Activated effector memory CD4-positive, alpha-beta T cell treated with Interleukin-2 at 50 U/mL for 16 hours (primary cell): ENCODE results near the gene UTS2B.

Source experiments
- DNase-seq: peaks from one replicate; pipeline ENCODE4 v3.0.0-alpha.2; 2020

UTS2B gene, protein sequence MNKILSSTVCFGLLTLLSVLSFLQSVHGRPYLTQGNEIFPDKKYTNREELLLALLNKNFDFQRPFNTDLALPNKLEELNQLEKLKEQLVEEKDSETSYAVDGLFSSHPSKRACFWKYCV

DNA sequence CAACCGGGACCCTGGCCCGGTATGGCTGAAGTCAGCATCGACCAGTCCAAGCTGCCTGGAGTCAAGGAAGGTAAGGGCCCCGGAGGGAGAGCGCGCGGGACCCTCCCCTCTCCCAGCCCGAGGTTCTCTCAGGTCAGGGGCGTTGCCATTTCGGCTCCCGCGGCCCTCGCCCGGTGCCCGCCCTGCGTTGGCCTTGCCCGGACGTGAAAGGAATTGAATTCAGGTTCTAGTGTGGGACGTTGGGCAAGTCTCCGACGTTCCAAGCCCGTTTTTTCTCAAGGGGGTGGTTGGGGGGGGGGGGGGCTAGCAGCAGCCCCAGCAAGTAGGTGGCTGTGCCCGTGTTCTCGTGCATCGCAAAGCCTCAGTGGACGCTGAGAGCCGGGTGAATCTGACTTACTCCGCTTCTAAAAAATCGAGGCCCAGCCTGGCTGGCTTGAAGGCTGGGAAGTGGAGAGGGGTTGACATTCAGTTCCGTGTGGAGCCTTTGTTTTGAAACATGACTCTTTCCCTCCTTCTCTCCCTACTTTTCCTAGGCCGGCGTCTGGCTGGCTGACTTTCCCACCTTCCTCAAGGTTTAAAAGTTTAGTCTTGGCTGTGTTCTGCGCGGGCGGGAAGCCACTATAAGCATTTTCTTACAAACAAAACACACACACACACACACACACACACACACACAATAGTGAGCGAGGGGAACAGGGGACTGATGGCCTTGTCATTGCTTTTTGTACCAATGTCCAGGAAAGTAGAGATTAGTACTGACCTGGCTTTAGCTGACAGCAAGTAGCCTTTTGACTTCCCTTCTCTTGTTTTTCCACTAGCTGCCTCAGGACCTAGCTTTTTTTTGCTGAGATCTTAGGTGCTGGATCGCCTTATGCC lies at the start of gene UTS2B:
Gene UTS2B (minus strand): TSS at position 873 of the 876 bp plus-strand sequence. CDS start 48,337 bp downstream, outside the sequence.
- no peak for DNase-seq

DNA sequence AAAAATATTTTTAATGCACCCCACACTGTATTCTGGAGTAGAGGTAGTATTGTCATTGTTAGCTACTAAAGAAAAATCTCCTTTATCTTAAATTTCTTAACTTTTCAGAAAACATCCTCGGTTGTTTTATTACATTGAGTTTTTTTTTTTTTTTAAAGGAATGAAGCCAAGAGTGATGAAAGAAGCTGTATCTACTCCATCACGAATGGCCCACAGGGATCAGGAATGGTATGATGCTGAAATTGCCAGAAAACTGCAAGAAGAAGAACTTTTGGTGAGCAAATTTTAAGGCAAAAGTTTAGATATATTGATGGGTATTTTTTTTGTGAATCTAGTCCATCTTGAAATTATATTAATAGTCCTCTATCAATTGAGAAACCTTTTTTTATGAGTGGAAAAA lies 49.7 kb upstream of the UTS2B start:
- no peak for DNase-seq

DNA sequence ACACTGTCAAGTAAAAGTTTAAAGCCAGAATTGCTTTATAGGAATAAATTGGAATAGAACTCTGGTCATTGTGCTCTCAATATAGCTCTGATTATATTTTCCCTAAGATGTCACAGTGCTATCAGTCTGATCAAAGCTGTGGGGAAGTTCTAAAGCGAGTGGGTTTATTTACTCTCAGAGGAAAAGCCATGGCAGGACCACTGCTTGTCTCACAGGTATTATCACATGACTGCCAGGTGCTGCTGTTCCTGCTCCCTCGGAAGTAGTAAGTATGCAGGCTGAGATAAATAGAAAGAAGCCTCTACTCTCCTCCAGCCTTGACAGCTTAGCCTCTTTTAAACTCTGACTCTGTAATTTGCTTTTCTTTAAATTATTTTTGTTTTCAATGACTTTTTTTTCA lies 49.1 kb upstream of the UTS2B start:
- no peak for DNase-seq

DNA sequence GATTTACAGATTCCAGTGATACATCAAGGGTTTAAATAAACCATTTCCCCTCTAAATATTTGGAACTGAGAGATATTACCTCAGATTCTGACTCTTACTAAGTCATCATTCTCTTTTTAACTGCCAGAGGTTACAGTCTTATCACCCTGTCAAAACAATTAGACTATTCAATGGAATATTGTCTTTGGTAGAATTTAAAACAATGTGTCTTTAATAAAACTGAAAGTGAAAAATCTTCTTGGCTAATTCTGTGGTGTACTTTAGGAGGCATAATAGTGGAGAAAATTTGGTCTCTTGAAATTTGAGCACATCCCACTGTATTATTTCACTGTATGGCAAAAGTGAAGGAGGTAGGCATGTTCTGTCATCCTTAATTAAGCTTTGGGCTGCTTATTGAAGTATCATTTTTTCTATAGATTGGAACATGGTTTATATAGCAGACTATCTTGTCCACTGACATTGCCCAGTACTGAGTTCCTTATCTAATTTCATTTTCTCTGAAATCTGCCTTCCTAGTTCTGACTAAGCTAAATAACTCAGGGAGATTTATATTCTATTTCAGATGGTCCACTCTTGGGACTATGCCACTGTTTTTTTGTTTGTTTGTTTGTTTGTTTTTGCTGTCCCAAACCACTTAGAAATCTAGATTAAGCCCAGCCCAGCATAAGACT lies 48.0 kb upstream of the UTS2B start:
- DNase-seq: no peak

DNA sequence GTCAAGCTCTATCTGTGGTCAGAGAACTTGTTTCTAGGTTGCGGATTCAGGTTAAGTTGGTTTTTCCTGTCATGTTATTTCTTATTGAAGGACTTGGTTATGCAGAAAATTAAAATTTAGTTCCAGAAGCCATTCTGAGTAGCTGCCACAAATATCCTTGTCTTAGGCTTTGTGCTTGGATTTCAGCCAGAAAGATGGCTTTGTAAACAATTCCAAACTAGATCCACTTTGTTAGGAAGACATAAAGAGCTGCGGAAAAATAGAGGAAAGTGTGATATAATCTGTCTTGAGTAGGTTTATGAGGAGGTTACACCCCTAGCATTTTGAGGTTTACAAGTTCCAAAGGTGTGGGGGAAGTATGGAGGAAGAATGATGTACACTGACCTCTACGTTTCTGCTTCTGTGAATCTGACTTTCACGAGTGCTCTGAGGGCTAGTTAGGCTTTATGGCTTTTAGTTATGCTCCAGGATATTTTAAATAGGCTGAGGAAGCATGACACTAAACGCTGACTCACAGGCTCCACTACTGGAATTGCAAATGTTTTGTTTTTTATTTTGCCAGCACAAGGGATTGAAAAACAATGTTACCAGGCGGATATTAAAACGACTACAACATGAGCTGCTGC lies 46.3 kb upstream of the UTS2B start:
- no peak for DNase-seq

DNA sequence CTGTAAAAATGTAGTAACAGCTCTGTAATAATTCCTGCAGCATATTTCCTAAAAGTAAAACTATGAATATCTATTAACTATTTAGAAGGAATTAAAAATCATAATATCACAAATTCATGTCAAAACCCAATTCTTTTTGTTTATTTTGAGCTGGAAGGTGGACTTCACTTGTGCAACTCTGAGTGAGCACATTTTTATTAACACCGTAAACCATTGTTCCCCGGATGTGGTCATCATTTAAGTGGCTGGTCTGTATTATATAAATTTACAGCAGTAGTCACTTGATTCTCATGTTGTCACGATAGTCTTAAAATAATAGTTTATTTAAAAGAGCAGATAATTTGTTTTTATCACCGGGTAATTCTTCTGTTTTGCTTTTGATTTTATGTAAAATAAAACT lies 43.0 kb upstream of the UTS2B start:
- DNase-seq: no peak

DNA sequence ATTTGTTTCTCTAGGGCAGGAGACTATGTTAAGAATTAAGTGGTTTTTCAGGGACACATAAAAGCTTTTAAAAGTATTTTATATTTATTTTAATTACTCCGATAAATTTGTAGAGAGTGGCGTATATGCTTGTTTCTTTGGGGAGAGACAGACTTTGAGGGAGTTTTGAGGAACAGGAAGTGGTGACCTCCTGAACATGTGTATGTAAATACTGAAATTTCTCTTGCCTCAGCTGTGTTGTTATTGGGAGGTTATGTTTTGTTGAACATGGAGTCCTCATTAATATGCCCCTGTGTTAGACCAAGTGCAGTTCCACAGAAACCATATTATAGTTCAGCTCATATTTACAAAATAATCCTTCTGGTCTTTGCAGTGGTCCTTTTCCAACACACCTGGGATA lies 41.8 kb upstream of the UTS2B start:
- DNase-seq: no peak

DNA sequence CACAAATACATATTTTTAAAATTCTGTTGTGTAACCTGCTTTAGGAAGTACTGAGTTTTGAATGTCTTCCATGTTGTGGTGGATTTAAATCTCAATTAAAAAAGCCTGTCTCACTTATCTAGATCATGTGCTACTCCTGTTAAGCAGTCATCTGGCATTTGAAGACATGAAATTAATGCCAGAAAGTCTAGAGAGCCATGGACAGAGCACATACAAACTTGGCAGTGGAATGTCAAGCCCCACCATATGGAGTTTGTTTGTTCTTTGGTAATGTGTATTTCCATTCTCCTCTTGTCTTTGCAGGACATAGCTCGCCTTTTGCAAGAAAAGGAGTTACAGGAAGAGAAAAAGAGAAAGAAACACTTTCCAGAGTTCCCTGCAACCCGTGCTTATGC lies 39.3 kb upstream of the UTS2B start:
- DNase-seq: no peak

DNA sequence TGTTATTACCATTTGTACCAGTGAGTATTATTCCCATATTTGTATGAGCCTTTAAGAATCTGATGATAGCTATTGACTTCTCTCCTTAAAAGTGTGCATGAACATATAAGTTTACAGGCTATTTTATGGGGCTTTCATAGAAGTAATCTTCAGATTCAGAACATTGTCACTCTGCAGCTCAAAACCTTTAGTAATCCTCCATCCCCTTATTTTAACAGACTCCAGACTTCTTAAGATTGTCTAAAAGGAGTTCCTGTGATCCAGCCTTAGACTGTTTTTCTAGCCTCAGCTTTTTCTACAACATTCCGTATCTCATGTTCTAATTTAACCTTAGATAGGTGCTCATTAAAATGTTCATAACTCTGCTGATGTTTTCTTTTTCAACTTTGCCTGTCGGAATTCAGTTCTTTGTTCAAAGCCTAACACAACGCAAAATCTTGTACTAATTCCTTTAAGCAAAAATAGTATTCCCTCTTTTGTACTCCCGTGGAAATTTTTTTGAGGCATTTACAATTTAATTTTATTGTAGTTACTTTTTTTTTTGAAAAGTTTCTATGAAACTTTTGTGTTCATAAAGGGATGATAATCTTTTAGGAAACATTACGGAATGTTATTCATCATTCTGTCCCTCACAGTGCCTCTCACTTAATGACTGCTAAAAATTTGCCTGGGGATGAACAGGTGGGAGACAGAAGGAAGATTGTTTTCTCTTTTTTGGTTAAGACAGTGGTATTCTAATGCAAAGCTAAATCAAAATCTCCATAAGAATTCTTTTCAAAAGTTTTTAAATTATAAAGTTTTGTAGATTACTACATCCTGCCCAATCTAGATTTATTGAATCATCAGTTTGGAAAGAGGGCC lies 38.7 kb upstream of the UTS2B start:
- DNase-seq: no peak

DNA sequence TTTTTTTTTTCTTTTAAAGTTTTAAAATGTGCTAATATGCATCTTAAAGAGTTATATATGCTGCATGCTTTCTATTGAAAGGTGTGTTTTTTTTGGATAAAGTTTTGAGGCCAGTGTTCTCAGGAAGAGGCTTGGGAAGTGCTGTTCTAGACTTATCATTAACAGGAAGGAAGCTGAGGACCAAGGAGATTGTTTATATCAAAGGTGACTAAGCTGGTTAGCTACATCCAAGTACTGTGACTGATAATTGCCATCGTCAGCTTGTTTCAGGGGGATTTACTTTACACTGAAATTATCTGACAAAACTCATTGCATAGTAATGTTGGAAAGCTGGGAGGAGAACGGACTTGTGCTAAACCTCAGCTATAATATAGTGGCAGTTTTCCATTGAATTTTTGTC lies 36.3 kb upstream of the UTS2B start:
- no peak for DNase-seq

DNA sequence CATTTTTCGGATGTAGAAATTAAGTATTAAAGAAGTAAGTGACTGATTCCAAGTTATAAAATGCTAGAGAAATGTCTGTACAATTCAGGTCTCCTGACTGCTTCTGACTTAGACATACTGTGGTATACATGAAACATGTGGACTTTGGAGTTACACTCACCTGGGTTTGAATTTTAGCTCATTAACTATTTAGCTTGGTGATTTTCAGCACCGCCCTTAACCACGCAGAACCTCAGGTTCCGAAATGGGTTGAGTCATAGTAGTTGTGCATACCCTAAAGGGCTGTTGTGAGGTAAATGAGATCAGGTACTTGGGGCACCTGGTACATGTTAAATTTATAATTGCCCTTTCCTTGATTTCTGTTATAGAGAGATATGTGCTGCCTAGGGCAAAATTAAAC lies 32.9 kb upstream of the UTS2B start:
- no peak for DNase-seq

DNA sequence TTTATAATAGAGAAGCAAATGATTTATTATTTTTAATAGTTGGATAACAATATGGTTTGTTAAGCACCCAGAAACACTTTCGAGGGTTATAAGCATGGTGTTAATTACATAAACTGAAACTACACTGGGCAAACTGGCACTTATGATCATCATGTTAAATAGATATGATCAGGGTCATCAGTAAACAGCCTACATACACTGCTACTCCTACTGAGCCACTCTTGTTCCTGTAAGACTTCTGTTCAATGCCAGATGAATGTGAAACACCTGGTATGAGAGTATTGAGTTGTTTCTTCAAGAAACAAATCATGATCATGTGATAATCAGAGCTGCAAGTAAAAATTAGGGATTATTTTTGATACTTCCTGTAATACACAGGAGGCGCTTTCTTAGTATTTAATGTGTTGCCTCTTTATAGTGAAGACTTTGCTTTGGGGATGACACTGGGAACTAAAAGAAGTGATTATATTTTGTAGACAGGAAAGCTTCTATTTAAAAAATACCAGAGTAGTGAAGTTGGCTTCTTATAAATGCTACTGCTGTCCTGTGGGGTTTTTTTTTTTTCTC lies 32.3 kb upstream of the UTS2B start:
- no peak for DNase-seq

DNA sequence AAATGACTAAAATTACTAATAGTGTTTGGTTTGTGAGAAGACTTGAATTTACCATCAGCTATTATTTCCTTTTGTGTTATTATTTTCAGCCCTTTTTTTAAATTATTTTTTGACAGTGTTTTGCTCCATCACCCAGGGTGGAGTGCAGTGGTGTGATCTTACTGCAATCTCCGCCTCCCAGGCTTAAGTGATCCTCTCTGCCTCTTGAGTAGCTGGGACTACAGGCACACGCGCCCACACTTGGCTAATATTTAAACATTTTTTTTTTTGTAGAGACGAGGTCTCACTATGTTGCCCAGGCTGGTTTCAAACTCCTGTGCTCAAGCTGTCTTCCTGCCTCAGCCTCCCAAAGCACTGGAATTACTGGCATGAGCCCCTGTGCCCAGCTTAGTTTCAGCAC lies 31.7 kb upstream of the UTS2B start:
- DNase-seq: no peak

DNA sequence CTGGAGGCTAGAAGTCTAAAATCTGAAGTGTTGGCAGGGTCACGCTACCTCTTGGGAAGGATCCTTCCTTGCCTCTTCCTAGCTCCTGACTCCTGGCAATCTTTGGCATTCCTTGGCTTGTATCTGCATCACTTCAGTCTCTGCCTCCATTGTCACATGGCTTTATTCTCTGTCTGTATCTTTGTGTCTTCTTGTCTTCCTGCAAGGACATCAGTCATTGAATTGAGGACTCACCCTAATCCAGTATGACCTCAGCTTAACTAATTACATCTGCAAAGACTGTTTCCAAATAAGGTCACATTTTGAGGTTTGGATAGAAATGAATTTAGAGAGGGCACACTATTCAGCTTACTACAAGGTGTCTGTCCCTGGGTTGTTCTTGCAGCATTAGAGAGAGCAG lies 31.1 kb upstream of the UTS2B start:
- DNase-seq: no peak

DNA sequence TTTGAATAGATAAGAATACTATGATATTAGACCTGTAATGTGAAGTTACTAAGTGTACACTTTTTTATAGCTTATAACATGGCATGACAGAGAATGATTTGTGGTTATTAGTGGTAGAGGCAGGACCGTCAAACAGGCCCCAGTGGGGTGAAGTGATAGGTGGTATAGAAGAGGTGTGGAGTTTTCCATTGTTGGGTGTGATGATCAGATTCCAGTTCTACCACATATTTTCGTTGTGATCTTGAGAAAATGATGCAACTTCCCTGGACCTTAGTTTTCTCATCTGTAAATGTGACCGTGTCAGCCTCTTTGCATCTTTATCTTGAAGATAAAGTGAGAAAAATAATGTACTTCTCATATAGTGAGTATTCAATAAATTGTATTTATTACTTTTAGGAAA lies 30.3 kb upstream of the UTS2B start:
- DNase-seq: no peak

DNA sequence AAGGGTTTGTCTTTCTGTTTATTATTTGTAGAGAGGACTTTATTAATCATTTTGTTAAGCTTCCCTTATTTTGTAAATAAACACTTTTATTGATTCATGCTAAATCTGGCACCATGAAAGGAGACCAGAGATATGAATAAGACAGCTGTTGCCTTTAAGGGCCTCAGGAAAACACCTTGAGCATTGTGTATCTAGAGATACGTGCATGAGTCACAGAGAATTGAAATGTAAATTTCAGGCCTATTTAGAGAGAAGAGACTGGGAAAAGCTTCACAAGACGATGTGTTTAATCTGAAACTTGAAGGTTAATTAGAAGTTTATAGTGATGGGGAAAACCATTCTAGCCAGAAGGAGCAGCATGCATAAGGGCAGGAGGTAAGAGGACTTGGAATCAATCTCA lies 28.6 kb upstream of the UTS2B start:
- no peak for DNase-seq

DNA sequence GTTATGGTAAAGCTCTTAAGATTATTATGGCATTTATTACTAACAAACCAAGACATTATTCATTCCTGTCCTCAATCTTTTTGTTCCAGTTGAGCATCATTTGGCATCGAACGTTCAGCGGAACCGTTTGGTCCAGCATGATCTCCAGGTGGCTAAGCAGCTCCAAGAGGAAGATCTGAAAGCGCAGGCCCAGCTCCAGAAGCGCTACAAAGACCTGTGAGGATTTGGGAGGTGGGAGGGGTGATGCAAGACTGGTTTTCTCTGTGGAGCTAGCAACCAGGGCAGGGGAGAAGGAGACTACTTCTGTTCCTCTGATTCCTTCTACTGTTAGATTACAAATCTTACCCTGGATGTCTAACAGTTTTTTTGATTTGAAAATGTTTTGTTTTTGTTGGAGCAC lies 27.6 kb upstream of the UTS2B start:
- DNase-seq: no peak

DNA sequence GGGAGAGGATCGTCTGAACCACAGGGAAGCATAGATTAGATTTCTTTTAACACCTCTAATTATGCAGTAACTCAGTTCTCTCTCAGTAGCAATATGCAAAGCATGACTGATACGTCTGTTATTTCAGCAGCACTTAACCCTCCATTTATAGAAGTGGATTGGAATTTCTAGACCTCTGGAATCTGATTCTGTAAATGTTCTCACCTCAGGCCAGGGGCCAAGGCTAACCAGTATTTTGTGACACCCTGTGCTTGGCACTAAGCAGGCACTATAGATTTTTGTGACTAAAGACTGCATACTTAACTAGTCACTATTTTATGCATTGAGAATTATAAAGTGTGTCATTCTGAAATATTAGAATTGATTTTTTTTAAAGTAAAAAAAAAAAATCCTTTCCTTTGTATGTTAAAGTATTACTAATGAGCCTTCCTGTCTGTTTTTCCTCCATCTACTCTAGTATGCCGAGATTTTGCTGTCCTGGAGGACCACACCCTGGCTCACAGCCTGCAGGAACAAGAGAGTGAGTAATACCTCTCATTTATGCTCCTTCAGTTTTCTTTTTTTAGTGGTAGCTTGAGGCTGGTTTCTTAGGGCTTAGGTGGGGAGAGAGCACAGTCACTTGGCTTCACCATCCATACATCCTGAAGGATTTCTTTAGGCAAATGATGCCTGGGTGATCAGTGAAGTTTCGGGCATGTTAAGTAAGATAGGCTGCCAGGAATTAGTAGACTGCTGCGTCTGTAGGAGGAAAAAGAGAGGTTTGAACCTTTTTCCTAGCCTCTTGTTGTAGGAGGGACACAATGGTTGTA lies 26.5 kb upstream of the UTS2B start:
- DNase-seq: no peak

DNA sequence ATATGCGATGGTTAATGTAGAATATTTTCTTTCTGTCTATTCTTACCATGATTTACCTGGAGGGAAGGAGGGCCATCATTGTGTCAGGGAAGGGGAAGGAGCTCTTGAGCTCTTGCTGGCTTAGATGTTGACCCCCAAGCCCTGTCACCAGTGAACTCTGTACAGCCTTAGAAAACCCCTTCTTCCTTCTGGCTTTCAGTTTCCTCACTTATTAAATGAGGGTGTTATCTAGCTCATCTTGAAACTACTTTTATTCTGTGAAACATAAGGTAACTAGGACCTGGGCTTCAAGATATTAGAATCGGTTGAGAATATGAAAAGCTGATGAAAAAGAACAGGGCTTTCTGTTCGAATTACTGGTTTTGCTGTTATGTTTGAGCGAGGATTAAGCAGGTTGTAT lies 25.1 kb upstream of the UTS2B start:
- DNase-seq: no peak

DNA sequence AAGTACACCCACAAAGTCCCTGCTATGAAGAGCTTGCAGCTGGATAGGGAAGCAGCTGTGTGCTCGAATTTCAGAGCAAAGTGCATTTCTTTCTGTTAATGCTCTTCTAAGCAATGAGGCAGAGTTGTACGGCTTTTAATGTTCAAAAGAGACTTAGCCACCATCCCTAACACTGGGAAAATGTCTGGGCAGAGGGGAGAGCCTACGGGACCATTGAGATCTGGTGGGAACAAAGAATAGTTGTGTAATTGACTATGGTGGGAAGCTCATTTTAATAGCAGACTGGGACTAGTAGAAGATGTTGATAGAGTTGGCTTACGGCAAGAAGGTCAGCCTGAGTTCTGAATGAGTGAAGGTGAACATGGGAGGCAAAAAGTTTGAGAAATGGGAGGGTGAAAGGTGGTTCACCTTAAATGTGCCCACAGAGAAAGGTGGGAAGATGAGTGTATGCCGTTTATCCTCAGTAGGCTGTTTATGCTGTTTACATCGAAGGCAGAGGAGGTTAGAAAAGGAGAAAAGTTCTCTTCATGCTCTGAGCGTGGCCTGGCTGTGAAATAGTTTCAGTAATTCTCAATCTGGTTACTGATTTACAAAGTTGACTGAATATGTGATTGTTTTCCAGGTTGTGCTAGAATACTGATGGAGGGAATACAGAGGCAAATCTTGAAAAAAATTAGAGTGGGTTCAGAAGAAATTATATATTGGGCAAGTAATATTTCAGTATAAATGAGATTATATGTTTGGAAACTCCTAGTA lies 22.9 kb upstream of the UTS2B start:
- no peak for DNase-seq

DNA sequence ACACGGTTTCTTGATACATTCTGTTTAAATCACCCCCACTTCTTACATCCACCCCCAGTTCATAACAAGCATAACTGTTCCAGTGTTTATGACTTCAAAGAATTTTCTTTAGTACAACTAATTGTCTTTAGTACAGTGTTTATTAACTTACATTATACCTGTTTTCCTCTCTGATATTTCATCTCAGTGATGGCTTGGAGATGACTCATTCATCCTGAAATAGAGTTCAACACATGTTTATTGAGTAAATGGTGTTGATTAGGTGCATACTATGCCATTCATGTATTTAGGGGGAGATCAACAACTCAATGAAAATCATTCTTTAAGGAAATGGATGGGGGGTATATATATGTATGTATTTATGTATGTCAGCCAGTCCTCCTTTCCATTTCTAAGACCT lies 21.7 kb upstream of the UTS2B start:
- DNase-seq: no peak
